CD4-positive, alpha-beta T cell treated with Interleukin-1 beta for 1 hour (primary cell): Measurements from ENCODE around the gene SPTY2D1.
"Not testable (repeated sequence)": the region's sequence is repeated elsewhere in the genome, so short reads cannot be mapped to it uniquely, and the experiment has no call there.

ENCODE experiments used
- DNase-seq, 2 donors: peaks; one replicate each; pipeline ENCODE4 v3.0.0-alpha.2; 2020 to 2022

Gene SPTY2D1, protein sequence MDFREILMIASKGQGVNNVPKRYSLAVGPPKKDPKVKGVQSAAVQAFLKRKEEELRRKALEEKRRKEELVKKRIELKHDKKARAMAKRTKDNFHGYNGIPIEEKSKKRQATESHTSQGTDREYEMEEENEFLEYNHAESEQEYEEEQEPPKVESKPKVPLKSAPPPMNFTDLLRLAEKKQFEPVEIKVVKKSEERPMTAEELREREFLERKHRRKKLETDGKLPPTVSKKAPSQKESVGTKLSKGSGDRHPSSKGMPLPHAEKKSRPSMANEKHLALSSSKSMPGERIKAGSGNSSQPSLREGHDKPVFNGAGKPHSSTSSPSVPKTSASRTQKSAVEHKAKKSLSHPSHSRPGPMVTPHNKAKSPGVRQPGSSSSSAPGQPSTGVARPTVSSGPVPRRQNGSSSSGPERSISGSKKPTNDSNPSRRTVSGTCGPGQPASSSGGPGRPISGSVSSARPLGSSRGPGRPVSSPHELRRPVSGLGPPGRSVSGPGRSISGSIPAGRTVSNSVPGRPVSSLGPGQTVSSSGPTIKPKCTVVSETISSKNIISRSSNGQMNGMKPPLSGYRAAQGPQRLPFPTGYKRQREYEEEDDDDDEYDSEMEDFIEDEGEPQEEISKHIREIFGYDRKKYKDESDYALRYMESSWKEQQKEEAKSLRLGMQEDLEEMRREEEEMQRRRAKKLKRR

DNA sequence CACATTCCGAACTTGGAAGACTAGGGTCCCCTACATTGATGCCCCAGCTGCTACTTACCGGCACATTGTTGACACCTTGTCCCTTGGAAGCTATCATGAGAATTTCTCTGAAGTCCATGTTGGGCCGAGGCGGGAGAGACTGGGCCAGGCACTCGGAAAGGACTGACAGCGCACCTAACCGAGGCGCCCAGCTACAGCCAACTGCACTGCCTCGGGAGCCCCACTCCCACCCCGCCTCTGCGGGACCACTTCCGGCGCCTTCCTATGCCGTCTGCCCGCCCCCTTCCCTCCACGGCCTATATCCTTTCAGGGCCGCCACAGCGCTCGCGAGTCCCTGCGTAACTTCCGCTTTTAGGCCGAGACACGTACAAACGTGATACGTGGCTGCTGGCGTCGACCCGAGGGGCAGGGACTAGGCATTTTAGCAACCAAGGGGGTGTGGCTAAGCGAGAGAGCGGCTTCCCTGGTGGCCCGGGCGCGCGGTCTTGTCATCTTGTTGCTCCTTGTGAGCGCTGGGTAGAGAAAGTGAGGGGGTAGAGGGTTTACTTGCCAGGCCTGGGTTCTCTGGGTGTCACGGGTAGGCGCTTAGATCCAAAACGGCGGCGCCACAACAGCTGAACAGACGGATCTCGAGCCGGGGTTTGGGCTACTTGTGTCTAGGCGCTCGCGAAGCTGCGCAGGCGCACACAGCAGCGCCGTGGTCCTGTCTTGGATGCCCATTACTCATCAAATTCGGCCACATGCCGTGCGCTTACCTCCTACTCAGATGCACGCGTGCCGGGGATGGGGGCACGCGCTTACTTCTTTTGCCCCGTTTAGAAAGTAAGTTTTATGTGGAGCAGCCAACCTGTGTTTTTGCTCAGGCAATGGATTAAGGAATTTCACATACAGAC lies at the start of gene SPTY2D1:
SPTY2D1 (minus strand) TSS at position 203 of the 893 bp plus-strand sequence; CDS start at position 118, 85 bp downstream.
- DNase-seq: peak; percentile 98 to 99

DNA sequence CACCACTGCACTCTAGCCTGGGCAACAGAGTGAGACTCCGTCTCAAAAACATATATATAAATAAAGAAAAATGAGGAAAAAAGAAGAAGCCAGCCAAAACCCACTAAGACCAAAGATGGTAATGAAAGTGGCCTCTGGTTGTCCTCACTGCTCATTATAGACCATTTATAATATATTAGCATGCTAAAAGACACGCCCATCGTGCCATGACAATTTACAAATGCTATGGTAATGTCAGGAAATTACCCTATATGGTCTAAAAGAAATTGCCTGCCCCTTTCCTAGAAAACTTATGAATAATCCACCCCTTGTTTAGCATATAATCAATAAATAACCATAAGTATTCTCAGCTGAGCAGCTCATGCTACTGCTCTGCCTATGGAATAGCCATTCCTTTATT lies 48.3 kb upstream of the SPTY2D1 start:
- no peak for DNase-seq

DNA sequence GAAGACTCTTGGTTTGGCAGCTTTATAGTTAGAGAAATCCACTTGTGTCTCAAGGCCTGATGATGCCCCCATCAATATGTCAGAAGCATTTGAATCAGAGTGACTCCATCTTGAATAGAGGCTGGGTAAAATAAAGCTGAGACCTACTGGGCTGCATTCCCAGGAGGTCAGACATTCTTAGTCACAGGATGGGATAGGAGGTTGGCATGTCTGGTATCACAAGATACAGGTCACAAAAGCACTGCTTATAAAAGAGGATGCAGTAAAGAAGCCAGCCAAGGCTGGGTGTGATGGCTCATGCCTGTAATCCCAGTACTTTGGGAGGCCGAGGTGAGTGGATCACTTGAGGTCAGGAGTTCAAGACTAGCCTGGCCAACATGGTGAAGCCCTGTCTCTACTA lies 47.8 kb upstream of the SPTY2D1 start:
- DNase-seq: not testable (repeated sequence)

DNA sequence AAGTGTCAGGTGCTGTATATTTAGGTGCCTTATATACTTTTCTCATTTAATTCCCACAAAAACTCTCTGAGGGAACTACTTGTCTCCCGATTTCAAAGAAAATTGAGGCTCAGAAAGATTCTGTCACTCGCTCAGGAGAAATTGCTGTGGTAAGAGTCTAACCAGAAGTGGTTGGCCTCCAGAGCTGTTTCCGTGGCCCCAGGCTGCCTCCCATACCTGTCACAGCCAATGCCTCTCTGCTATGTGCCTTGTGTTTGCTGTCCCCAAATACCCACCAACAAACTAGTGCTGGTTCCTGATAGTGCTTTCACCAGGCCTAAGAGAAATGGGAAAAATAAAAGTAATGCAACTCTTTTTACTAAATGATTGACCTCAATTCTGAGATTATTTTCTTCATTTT lies 43.4 kb upstream of the SPTY2D1 start:
- DNase-seq: no peak

DNA sequence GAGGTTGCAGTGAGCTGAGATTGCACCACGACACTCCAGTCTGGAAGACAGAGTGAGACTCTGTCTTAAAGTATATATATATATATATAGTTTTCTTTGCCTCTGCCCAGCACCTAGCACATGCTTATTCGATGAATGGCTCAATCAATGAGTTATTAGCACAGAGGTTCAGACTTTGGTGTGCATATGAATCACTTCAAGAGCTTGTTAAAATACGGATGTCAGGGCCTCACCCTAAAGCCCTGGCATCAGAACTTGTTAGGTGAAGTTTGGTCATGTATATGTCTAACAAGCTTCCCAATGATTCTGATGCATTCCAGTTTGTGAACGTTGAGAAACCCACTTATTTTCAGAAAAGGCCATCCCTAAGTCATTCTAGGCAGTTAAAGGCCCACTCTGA lies 42.7 kb upstream of the SPTY2D1 start:
- no peak for DNase-seq

DNA sequence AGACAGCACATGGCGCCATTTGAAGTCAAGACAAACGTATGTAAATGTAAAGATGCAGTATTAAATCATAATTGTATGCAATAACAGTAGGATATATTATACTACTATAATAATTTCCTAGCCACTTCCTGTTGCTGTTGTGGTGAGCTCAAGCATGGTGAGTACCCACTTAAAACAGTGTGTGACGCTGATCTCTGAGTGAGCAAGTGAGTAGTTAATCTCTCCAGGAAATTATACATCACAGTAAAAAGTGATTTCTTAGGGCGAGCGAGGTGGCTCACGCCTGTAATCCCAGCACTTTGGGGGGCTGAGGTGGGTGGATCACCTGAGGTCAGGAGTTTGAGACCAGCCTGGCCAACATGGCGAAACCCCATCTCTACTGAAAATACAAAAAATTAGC lies 38.1 kb upstream of the SPTY2D1 start:
- DNase-seq: peak; percentile 58 to 72

DNA sequence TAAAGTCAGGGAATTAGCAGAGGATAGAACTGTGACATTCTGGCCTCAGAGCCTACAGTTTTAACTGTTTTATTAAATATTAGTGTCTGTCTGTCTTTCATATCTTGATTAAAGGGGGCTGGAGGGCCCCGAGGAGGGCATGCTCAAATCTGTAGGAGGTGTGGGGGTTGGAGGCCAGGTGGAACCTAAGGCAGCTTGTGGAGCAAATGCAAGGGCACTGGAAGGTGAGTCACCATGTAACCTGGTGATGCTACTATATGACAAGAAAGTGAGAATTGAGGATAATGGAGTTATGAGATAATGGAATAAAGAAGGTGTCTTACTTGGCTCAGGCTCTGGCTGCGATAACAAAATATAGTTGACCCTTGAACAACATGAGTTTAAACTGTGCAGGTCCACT lies 37.1 kb upstream of the SPTY2D1 start:
- DNase-seq: no peak

DNA sequence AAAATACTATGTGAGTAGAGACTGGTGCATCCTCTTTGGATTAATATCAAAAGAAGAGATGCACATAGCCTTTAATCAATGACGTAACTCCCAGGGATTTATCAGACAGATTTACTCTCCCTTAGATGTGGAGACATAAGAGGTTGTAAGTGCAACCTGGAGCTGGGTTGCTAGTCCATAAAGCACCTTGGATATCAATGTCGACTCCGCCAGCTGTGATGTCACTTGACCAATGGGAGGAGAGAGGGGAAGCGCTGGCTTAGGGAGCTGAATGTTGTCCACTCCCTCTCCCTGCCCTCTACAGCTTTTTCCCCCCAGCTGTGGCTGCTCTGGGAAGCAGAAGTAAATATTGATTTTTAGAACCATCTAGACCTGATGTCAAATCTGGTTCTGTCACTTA lies 35.6 kb upstream of the SPTY2D1 start:
- no peak for DNase-seq

DNA sequence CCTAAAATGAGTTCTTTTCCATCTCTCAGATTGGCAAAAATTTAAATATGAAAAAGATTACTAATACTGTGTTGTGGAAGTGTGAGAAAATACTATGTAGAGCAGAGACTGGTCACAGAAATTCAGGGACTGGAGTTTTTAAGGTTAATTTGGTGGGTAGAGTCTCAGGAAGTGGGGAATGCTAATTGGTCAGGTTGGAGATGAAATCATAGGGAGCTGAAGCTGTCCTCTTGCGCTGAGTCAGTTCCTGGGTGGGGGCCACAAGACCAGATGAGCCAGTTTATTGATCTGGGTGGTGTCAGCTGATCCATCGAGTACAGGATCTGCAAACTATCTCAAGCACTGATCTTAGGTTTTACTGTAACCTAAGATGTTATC lies 35.1 kb upstream of the SPTY2D1 start:
- DNase-seq: peak in 1 of 2 donors; percentile 25

DNA sequence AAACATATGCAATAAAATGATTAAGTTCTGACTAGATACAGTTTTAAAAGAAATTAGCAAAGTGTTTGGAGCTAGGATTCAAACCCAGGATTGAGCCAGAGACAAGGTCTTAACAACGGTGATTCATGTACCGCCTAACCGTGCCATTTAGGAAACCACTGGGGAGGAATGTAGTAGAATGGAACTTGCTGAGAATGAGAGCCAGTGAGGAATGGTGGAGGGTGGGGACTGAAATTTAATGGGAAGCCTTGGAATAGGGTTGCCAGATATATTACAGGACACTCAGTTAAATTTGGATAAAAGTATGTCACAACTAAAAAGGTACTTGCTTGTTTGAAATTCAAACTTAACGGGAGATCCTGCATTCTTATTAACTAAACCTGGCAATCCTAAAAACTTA lies 34.0 kb upstream of the SPTY2D1 start:
- DNase-seq: no peak

DNA sequence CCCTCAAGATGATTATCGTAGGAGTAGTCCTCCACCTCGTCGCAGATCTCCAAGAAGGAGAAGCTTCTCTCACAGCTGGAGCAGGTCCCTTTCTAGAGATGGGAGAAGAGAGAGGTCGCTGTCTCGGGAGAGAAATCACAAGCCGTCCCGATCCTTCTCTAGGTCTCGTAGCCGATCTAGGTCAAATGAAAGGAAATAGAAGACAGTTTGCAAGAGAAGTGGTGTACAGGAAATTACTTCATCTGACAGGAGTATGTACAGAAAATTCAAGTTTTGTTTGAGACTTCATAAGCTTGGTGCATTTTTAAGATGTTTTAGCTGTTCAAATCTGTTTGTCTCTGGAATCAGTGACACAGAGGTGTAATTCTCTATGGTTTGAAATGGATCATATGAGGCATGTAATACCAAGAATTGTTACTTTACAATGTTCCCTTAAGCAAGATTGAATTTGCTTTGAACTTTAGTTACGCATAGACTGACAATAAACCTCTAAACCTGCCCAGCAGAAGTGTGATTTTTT lies 31.3 kb upstream of the SPTY2D1 start:
- DNase-seq: not testable (repeated sequence)

DNA sequence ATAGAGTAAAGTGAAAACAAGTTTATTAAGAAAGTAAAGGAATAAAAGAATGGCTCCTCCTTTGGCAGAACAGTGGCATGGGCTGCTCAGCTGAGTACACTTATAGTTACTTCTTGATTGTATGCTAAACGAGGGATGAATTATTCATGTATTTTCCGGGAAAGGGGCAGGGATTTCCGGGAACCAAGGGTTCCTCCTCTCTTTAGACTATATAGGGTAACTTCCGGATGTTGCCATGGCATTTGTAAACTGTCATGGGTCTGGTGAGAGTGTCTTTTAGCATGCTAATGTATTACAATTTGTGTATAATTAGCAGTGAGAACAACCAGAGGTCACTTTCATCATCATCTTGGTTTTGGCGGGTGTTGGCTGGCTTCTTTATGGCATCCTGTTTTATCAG lies 23.5 kb upstream of the SPTY2D1 start:
- no peak for DNase-seq

DNA sequence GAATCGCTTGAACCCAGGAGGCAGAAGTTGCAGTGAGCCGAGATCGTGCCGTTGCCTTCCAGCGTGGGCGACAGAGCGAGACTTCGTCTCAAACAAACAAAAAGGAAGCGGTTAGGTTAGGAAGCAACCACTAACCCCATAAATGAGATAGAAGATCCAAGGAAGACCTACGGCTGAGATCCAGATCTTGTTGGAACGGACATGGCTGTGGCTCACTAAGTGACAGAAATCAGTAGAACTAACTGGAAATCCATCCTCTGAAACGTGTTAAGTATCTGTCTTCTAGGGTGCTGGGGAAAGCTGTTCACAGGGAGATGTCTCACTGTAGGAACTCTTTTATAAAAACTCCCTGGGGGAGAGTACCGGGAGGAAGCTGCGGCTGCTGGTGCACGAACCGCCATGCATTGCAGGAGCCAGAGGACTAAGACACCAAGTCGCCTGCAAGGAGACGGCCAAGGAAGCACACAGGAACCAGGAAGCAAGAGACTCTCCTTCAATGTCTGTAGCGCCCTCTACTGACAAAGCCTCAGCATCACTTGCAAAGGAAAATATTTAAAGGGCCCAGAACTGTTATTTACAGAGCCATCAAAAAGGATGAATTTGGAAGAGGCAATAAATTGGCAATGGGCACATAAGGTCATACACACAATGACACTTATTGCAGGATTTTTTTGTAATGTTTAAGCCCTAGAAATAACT lies 16.9 kb upstream of the SPTY2D1 start:
- DNase-seq: peak; percentile 33 to 63

DNA sequence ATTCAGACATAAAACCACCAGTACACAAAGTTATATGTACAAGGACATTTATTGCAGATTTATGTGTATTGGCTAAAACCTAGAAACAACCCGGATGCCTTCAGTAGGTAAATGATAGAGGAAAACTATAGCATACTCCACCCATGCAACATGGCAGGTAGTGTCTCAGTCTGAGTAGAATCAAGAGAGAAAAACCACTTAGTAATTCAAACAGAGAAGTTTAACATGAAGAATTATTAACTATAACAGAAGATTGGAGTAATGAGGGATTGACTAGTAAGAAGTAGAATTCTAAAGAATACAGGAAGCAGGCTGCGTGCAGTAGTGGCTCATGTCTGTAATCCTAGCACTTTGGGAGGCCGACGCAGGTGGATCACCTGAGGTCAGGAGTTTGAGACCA lies 16.2 kb upstream of the SPTY2D1 start:
- DNase-seq: no peak

DNA sequence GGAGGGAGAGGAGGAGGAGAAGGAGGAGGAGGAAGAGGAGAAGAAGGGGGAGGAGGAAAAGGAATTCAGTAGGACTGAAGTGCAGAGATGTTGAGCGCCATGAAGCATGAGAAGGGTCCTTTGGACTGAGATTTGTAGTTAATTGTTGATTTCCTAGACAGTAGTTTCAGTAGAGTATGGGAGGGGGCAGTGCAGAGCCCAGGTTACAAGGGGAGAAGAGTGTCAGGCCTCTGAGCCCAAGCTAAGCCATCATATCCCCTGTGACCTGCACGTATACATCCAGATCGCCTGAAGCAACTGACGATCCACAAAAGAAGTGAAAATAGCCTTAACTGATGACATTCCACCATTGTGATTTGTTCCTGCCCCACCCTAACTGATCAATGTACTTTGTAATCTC lies 8.9 kb upstream of the SPTY2D1 start:
- DNase-seq: not testable (repeated sequence)

DNA sequence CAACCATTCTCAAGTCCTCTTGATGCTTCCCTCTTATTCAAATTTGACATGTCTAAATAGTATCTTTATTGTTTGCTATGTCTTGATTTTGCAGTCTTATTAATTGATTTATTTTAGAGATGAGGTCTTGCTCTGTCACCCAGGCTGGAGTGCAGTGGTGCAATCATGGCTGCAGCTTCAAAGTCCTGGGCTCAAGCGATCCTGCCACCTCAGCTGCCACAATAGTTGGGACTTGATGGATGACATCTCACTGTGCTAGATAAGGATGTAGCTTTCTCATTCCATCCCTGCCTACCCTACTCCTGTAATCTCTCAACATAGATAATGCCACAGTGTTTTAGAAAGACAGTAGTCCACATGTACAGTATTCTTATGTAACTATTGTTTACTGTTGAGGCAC lies 7.5 kb upstream of the SPTY2D1 start:
- DNase-seq: no peak

DNA sequence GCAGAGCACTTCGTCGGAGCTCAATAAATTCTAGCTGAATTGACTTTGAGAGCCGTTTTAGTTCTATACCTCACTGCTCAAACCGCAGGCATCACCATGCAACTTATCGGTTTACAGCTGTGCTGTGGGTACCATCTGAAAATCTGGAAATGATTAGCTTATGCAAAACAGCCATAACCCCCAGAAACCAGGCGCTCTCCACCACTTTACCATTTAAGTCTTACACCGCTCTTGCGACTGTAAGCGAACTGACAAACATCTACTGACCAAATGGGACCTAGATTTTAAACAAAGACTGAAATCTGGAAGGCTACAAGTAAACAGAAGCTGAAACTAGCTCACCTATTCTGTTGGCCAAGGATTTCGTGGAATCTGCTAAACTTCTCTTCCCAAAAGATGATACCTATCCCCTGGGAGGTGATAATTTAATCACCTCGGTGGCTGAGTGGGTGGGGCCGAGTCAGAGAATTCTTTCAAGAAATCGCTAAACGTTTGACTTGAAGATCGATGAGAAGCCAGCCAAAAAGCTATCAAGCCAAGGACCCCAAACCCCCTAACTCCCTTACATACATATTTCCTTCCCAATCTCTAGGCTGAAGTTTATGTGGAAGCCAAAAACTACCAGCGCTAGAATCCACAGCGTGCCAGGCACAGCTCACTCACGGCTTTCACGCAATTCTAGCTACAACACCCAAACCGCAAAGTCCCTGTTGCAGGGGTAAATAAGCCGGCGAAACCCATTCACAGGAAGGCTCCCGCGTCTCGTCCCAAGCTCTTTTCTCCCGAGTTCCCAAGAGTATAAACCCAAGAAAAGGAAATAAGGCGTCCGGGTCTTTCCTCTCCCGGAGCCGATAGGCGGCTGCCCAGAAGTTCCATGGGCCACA lies 644 bp downstream of the SPTY2D1 start:
- DNase-seq: peak in 1 of 2 donors; percentile 27

DNA sequence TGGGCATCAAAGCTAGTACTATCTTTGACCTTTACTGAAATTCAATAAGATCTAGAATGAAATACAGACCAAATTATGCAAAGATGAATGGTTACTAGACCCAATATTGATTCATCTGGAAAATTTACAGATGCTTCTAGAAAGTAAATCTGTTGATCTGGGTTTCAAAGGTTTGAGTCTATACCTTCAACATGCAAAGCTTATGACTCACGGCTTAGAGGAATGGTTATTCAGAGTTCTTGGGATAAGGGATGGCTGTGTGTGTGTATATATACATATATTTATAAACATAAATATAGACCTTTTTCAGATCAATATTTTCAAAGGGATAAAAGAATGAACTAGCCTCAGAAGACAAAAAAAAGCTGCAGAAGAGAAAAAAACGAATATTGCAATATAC lies 1.3 kb downstream of the SPTY2D1 start:
- no peak for DNase-seq

DNA sequence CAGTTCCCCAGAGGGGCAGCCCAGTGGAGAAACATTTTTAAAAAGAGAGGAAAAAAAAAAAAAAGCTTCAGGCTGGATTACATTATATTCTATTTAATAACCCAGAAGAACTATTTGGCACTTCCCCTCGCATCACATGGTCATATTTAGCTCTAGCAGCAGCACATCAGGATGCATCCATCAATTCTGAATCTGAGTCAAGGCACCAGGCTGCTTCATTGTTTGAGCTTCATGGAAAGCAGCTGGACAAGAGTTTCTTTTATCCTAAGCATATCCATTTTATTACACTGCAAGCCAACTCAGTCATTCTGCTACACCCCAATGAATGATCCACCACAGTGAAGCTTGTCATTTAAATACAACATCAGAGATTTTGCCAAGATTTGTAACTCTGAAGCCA lies 10.0 kb downstream of the SPTY2D1 start:
- DNase-seq: no peak

DNA sequence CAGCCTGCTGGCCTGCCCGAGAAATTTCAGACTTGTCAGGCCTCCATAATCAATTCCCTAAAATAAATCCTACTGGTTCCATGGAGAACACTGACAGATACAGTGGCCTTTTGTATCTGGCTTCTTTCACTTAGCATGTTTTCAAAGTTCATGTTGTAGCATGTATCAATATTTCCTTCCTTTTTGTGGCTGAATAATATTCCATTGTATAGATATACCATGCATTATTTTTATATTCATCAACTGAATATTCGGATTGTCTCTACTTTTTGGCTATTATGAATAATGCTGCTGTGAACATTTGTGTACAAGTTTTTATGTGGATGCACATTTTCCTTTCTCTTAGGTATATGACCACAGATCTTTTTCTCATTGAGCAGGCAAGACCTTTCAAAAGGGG lies 10.4 kb downstream of the SPTY2D1 start:
- DNase-seq: no peak

DNA sequence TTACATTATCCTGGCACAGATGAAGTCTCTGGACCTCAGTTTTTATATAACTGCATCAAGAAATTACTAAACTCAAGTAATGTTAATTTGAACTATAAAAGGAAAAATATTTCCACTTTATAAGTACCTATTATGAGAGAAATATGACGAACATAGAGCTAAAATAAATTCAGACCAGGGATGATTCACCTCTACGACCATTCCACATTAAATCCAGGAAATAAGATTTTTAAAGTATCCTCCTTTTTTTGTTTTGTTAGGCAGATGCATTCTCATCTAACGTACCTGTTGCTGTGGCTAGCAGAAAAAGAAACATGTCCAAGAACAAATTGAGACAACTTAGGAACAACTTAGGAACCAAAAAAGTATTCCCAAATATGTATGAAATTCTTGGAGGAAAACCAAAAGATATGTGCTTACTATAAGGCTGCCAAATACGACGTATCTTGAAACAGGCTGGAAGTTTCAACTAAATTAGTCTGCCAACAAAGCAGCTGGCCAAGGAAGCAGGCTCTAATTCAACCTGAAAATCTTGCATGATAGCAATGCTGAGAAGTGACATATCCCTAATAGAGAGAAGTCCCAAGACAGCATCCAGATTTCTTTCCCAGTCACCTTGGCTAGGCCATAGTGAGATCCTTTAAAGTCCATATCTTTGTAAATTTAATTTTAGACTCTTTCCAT lies 15.7 kb downstream of the SPTY2D1 start:
- no peak for DNase-seq
